Measurements from ENCODE around the gene ADCY9.
A peak's percentile ranks its signal among the peaks of the same experiment; 100 is the strongest.

The ADCY9 gene

GRCh38 chr16:4110065-4110464, 6.2 kb downstream of the ADCY9 start:
- Histone ChIP-seq H3K4me3 (ENCODE audit: low read depth, low read length) (no peak overlapping the region), H3K4me1 (ENCODE audit: control insufficient read depth, insufficient read depth, low read length) (peaks cover 12% of the 10 kb centered on the region), H3K27ac (ENCODE audit: extremely low read depth, low read depth, low read length) (no peak overlapping the region), H3K9me3 (ENCODE audit: control insufficient read depth, insufficient read depth, low read depth, low read length) (no peaks in the 10 kb centered on the region), H3K36me3 (ENCODE audit: control insufficient read depth in 2 of 2, insufficient read depth in 1 of 2, low read length in 2 of 2) (peaks cover 0 to 14% of the 10 kb centered on the region in 2 experiments; a peak in 2 of 3 replicates)
- ChIA-PET POLR2A (interaction anchor here (0.7 kb wide), 1 partner anchor 833 kb away, joined by 4 read pairs; no protein-coding TSS in a partner anchor), CTCF (interaction anchor here (0.6 to 0.8 kb wide), 2 partner anchors 135 to 149 kb away, joined by 3 read pairs; no protein-coding TSS in a partner anchor)
- TF ChIP-seq ZBTB11 (tag by site-specific recombination; conservative IDR thresholded peaks at IDR 0.05; ENCODE audit: low read depth) (no peak), ZNF362 (tag by site-specific recombination; IDR thresholded peaks at IDR 0.05) (0 out of 2 replicates have a peak, but pooled peaks have one; percentile 36), ZBTB48 (tag by site-specific recombination; IDR thresholded peaks at IDR 0.05) (no peak), ZNF426 (tag by site-specific recombination; IDR thresholded peaks at IDR 0.05) (no peak), ZNF513 (tag by site-specific recombination; IDR thresholded peaks at IDR 0.05) (no peak)

- Histone ChIP-seq H3K4me3 (ENCODE audit: low read depth, low read length) (no peak overlapping the region), H3K36me3 (ENCODE audit: control insufficient read depth in 2 of 2, insufficient read depth in 1 of 2, low read length in 2 of 2) (peaks cover 0 to 14% of the 10 kb centered on the region in 2 experiments; a peak in 2 of 3 replicates), H3K4me1 (ENCODE audit: control insufficient read depth, insufficient read depth, low read length) (peaks cover 11% of the 10 kb centered on the region), H3K9me3 (ENCODE audit: control insufficient read depth, insufficient read depth, low read depth, low read length) (no peaks in the 10 kb centered on the region), H3K27ac (ENCODE audit: extremely low read depth, low read depth, low read length) (no peak overlapping the region)
- CTCF ChIA-PET: interaction anchor here (0.6 to 0.8 kb wide), 3 partner anchors 114 to 150 kb away, joined by 3 read pairs; no protein-coding TSS in a partner anchor
- no peak for TF ChIP-seq WT1 (tag by site-specific recombination; IDR thresholded peaks at IDR 0.05)
- TF ChIP-seq BCL6B (tag by site-specific recombination; IDR thresholded peaks at IDR 0.05): 0 out of 2 replicates have a peak, but pooled peaks have one; percentile 10
- POLR2A ChIA-PET: no interaction called here
Observed at GRCh38 chr16:4109250-4109736, 6.9 kb downstream of the ADCY9 start.

GRCh38 chr16:4106516-4106915, 9.7 kb downstream of the ADCY9 start:
- TF ChIP-seq MEIS1 (CRISPR knock-in tag; IDR thresholded peaks at IDR 0.05; ENCODE audit: borderline replicate concordance): no peak

GRCh38 chr16:4105848-4106247, 10.4 kb downstream of the ADCY9 start:
- TF ChIP-seq PRDM1 (tag by site-specific recombination; IDR thresholded peaks at IDR 0.05): no peak
- TF ChIP-seq ZNF692 (tag by site-specific recombination; IDR thresholded peaks at IDR 0.05): no peak
- no peak for TF ChIP-seq ZNF426 (tag by site-specific recombination; IDR thresholded peaks at IDR 0.05)
- no peak for TF ChIP-seq REST (tag by site-specific recombination; IDR thresholded peaks at IDR 0.05)
- TF ChIP-seq HOXA7 (CRISPR knock-in tag; IDR thresholded peaks at IDR 0.05; ENCODE audit: borderline replicate concordance): no peak
- no peak for TF ChIP-seq ZFP3 (tag by site-specific recombination; IDR thresholded peaks at IDR 0.05; ENCODE audit: low read depth)
- peaks cover 0 to 19% of the 10 kb centered on the region in 2 experiments; a peak in 2 of 3 replicates for H3K36me3 ChIP-seq (ENCODE audit: control insufficient read depth in 2 of 2, insufficient read depth in 1 of 2, low read length in 2 of 2)
- POLR2A ChIA-PET: interaction anchor here (0.6 kb wide), 1 partner anchor 138 kb away, joined by 4 read pairs; no protein-coding TSS in a partner anchor
- no peak overlapping the region for H3K4me3 ChIP-seq (ENCODE audit: low read depth, low read length)
- H3K9me3 ChIP-seq (ENCODE audit: control insufficient read depth, insufficient read depth, low read depth, low read length): no peaks in the 10 kb centered on the region
- no peak overlapping the region for H3K27ac ChIP-seq (ENCODE audit: extremely low read depth, low read depth, low read length)
- CTCF ChIA-PET: no interaction called here
- H3K4me1 ChIP-seq (ENCODE audit: control insufficient read depth, insufficient read depth, low read length): no peaks in the 10 kb centered on the region

More at GRCh38 chr16:4106516-4106915, 9.7 kb downstream of the ADCY9 start:
- Histone ChIP-seq H3K9me3 (ENCODE audit: control insufficient read depth, insufficient read depth, low read depth, low read length) (no peaks in the 10 kb centered on the region), H3K27ac (ENCODE audit: extremely low read depth, low read depth, low read length) (no peak overlapping the region), H3K36me3 (ENCODE audit: control insufficient read depth in 2 of 2, insufficient read depth in 1 of 2, low read length in 2 of 2) (peaks cover 0 to 20% of the 10 kb centered on the region in 2 experiments; a peak in 2 of 3 replicates), H3K4me3 (ENCODE audit: low read depth, low read length) (no peak overlapping the region), H3K4me1 (ENCODE audit: control insufficient read depth, insufficient read depth, low read length) (peaks cover 3% of the 10 kb centered on the region)
- ChIA-PET CTCF (interaction anchor here (0.6 kb wide), 1 partner anchor 414 kb away, joined by 3 read pairs; no protein-coding TSS in a partner anchor), POLR2A (no interaction called here)
